Measurements from ENCODE around the gene SNTG2.
A peak's percentile ranks its signal among the peaks of the same experiment; 100 is the strongest.

Gene SNTG2

GRCh38 chr2:1047485-1047884 lies 96.8 kb downstream of the SNTG2 start:
- DNase-seq = no peak

DNA sequence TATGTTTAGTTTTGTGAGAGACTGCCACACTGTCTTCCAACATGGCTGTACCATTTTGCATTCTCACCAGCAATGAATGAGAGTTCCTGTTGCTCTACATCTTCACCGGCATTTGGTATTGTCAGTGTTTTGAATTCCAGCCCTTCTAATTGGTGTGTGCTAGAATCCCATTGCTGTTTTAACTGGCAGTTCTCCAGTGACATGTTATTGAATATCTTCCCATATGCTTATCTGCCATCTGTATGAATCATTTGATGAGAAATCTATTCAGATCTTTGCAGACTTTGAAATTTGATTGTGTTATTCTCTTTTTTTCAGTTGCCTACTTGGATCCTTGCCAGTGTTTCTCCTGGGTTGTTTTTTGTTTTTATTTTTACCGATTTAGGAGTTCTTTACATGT lies 99.0 kb downstream of the SNTG2 start:
- DNase-seq = no peak

DNA sequence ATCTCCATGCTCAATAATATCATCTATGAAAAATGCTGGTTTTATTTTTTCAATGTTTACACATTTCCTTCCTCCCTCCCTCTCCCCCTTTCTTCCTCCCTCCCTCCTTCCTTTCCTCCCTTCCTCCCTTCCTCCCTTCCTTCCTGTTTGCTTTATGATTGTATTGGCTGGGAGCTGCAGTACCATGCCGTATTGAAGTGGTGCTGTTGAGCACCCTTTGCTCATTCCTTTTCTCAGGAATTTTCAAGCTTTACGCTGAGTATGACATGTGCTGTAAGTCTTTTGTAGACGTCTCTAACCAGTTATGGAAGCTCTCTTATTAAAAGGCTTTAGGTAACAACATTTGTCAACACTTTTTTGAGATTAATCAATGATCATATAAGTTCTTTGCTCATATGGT lies 100.4 kb downstream of the SNTG2 start:
- DNase-seq = no peak

- DNase-seq = no peak
Measured at GRCh38 chr2:1052771-1053191, 102.1 kb downstream of the SNTG2 start.

DNA sequence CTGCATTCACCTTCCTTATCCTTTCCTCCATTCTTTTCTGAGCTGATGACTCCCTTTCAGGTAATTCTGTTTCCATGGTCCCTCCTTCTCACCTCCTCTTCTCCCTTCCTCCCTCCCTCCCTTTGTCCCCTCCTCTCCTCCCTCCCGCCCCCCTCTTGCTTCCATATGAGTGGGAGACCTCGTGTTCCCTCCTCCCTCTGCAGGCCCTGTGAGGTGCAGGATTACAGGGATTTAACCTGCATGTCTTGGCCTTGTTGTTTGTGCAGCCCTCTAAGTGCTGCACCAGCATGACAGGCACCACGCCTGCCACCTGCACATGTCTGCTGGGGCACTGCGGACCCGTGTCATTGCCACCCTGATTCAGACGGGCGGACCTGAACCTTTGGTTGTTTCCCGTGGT lies 103.1 kb downstream of the SNTG2 start:
- DNase-seq = no peak

- DNase-seq = no peak
Measured at GRCh38 chr2:1054399-1054798, 103.8 kb downstream of the SNTG2 start.

DNA sequence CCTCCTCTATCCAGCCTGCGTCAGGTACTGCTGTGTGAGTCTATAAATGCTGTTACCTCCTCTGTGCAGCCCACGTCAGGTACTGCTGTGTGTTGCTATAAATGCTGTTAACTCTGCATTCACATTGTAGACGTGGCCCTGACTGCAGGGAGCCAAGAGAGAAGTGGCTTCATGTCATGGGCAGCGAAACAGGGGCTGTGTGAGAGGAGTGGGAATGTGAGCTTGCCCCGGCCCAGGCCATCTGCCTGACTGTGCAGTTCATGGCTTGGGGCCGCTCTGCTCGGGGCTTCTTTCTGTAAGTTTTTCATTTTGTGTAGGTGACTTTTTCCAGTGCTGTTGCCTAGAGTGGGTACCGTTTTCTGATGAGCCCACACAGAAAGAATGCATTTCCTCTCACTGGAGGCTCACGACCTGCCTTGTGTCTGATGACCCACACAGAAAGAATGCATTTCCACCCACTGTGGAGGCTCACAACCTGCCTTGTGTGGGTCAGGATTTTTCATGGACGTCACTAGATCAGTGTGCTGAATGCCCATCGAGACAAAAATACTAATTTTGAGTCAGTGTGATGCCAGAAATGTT lies 104.5 kb downstream of the SNTG2 start:
- no peak for DNase-seq

DNA sequence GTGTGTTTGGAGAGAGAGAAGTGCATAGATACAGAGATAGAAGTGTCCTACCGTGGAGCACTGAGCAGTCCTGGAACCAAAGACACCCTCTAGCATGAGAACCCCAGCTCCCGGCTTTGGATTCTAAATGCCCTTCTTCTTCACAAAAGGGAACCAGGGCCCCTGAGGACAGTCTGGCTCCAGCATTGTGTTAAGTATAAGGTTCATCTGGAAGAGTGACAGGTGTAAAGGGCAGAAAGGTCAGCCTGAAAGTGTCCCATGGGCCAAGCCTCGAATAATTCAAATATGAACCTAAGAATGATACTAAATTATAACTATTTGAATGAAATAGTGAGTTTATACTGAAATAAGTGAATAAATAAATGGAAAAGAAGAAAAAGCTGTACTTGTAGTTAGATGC lies 109.7 kb downstream of the SNTG2 start:
- DNase-seq = no peak

DNA sequence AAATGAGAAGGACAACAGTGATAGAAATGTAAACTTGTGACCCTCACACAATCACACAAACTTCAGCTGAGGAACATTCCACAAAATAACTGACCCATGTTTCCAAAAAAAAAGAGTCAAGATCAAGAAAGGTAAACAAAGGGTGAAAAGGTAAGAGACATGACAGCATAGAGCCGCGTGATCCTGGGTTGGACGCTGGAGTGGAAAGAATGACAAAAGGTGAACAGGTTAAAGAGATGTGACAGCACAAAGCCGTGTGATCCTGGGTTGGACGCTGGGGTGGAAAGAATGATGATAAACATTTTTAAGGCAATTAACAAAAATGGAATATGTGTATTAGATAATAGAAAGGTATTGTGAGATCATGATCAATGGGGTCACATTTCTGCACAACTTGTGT lies 110.3 kb downstream of the SNTG2 start:
- no peak for DNase-seq

DNA sequence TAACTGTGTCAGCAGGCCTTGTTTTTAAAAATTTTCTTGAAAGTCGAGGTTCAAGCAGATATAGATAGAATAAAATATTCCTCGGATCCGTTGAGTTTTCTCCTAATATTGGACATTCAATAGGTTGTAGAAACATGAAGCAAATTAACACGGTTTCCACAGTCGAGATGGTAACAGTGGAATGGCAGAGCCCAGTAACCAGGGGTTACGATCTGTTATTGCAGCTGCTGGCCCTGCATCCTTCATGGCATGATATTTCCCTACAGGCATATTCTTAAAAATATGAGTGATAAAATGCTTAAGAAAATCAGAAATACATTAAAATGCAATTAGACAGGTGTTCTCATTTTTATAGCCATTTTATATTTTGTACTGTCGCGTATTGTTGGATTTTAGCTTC lies 117.6 kb downstream of the SNTG2 start:
- no peak for DNase-seq

- DNase-seq = no peak
Measured at GRCh38 chr2:1068822-1069221, 118.2 kb downstream of the SNTG2 start.

DNA sequence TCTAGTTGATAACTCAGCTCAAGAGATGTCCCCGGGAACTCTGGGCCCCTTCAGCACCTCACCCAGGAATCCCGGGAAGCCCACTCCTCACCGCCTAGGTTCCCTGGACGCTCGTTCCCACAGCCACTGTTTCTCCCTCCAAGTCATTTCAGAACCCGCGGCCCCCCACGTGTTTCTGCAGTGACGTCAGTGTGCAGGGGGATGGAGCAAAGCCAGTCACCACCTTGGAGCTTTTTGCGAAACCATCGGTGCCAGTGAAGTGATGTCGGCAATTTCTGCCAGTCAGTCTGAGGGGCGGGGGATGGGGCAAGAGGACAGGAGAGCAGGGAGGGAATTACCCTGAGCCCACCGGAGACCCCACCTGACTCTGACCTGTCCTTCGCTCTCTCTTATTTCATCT lies 119.2 kb downstream of the SNTG2 start:
- no peak for DNase-seq

DNA sequence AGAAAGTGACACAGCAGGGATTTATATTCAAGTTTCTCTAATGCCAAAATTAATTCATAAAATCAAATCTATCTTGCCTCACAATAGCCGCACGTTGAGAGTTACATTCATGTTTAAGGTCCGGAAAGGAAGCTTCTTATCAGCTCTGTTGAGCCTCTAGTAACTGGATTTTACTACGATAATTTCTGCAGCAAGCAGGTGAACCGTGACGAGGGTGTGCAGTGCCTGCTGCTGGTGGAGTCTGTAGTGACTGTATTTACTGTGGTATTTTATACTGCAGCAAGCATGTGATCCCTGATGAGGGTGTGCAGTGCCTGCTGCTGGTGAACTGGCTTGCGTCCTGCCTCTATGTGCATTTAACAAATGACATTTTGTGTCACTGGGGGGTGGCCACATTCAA lies 120.0 kb downstream of the SNTG2 start:
- DNase-seq = no peak

GRCh38 chr2:1071650-1072049 lies 121.0 kb downstream of the SNTG2 start:
- no peak for DNase-seq

GRCh38 chr2:1072250-1072649 lies 121.6 kb downstream of the SNTG2 start:
- no peak for DNase-seq

DNA sequence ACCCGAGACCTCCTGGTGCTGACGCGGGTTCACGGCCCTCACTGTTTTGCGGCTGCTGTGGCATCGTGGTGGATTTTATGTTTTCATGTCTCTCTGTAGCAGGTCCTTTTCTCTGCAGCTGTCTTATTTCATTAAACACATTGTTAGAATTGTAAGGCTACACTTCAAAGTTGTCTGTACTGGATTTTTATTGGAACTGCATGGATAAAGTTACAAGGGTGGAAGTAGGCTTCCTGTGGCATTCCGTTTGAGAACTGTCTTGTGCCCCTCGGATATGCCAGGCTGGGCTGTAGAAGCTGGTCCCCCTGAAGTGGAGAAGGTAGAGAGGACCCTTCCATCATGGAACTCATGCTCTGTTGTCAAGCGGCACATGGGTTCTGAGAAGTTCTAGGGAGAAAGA lies 127.3 kb downstream of the SNTG2 start:
- DNase-seq = no peak

- DNase-seq = no peak
Measured at GRCh38 chr2:1078326-1078725, 127.7 kb downstream of the SNTG2 start.

- DNase-seq = no peak
Measured at GRCh38 chr2:1079873-1080799, 129.5 kb downstream of the SNTG2 start.

- peak in 3 of 58 donors; percentile 4 to 15 (median 6) for DNase-seq
Measured at GRCh38 chr2:1081451-1082225, 131.0 kb downstream of the SNTG2 start.

GRCh38 chr2:1082456-1083205 lies 132.0 kb downstream of the SNTG2 start:
- no peak for DNase-seq

- DNase-seq = no peak
Measured at GRCh38 chr2:1088192-1088860, 137.7 kb downstream of the SNTG2 start.

Data from anterior cingulate cortex (tissue), 58 donors.